OCI-LY7 (cell line): ENCODE results near the gene PPTC7. TPM values are rescaled to one million over a fixed set of nuclear protein-coding genes. Genes with fewer than 3 reads are reported as not detected.

Source experiments
- BruUV-seq: library from RNA; stranded (reverse); fragments of 400-500 nt; replicated peaks from 2 replicates; lab custom pipeline; 2021; lab: Mats Ljungman, UMichigan
- CTCF ChIA-PET: fragments of 300-600 bp; sonication (Branson Sonifier 250); formaldehyde crosslinking; loops from one replicate; lab custom pipeline; 2022; ENCODE audit warnings: antibody characterized with exemption; ENCODE audit not compliant: unreplicated experiment; lab: Charles Lee
- POLR2A ChIA-PET: fragments of 300-600 bp; sonication (Branson Sonifier 250); formaldehyde crosslinking; loops from one replicate; lab custom pipeline; 2022; ENCODE audit warnings: antibody characterized with exemption; lab: Charles Lee
- DNase-seq: peaks from one replicate; pipeline ENCODE4 v3.0.0-alpha.2; 2015; ENCODE audit warnings: low spot score
- H2AFZ ChIP-seq: fragments of 200-600 bp; sonication (generic), shearing (Covaris generic); 2 replicates; pipeline ENCODE4 v1.6.1; 2014; ENCODE audit warnings: mild to moderate bottlenecking, antibody characterized with exemption, low read length, moderate library complexity
- H3K27ac ChIP-seq: fragments of 200-600 bp; sonication (generic); 2 replicates; pipeline ENCODE4 v1.5.1; 2014; ENCODE audit warnings: mixed run types, low read depth, mild to moderate bottlenecking, moderate library complexity, low read length, inconsistent platforms; ENCODE audit not compliant: poor library complexity, severe bottlenecking
- H3K36me3 ChIP-seq: fragments of 200-600 bp; sonication (generic); 2 replicates; pipeline ENCODE4 v1.6.1; 2014; ENCODE audit warnings: mild to moderate bottlenecking, antibody characterized with exemption, low read length, moderate library complexity, mixed read lengths; ENCODE audit not compliant: insufficient read depth
- H3K4me1 ChIP-seq: fragments of 200-600 bp; sonication (generic); 2 replicates; pipeline ENCODE4 v1.5.1; 2014; ENCODE audit warnings: mild to moderate bottlenecking, low read length; ENCODE audit not compliant: insufficient read depth, poor library complexity, severe bottlenecking
- H3K4me2 ChIP-seq: fragments of 200-600 bp; sonication (generic); 2 replicates; pipeline ENCODE4 v1.6.1; 2014; ENCODE audit warnings: mild to moderate bottlenecking, low read length
- H3K4me3 ChIP-seq: fragments of 200-600 bp; sonication (generic); 2 replicates; pipeline ENCODE4 v1.5.1; 2014; ENCODE audit warnings: mild to moderate bottlenecking, low read depth, low read length; ENCODE audit not compliant: poor library complexity, severe bottlenecking
- H3K79me2 ChIP-seq: fragments of 200-600 bp; sonication (generic); 2 replicates; pipeline ENCODE4 v1.6.1; 2016; ENCODE audit warnings: low read depth, mild to moderate bottlenecking, low read length, moderate library complexity, mixed read lengths; ENCODE audit not compliant: insufficient read depth
- H3K9me2 ChIP-seq: fragments of 200-600 bp; sonication (generic); 2 replicates; pipeline ENCODE4 v1.6.1; 2016; ENCODE audit warnings: mild to moderate bottlenecking, low read length, mixed read lengths; ENCODE audit not compliant: insufficient read depth
- H3K9me3 ChIP-seq: fragments of 200-600 bp; sonication (generic); 2 replicates; pipeline ENCODE4 v1.6.1; 2014; ENCODE audit warnings: mild to moderate bottlenecking, mixed run types, low read length, mixed read lengths
- H4K20me1 ChIP-seq: fragments of 200-600 bp; sonication (generic); 2 replicates; pipeline ENCODE4 v1.6.1; 2014; ENCODE audit warnings: mild to moderate bottlenecking, antibody characterized with exemption, low read length, moderate library complexity, mixed read lengths; ENCODE audit not compliant: insufficient read depth
- EZH2phosphoT487 ChIP-seq: fragments of 200-600 bp; sonication (generic); IDR thresholded peaks from 2 replicates; pipeline ENCODE4 v1.6.1; 2018; ENCODE audit warnings: low read depth, borderline replicate concordance, mild to moderate bottlenecking, mixed run types, antibody characterized with exemption, low read length, moderate library complexity, mixed read lengths
- intact Hi-C: fragments of 100-400 bp; cut with micrococcal nuclease; formaldehyde crosslinking; loops from one replicate; pipeline ENCODE4 v1.10.0; 2022; ENCODE audit not compliant: unreplicated experiment
- total RNA-seq, 2 experiments: library from RNA; depleted of rRNA in 1 of 2; stranded (reverse); fragments of >200 nt in 1 of 2; shearing (Covaris generic) in 1 of 2; gene quantifications; 2 replicates each; pipeline ENCODE4 v1.2.3, GENCODE V29; 2014 to 2022
- TF ChIP-seq, protein P1 (sequence below): fragments of 200-600 bp; sonication (generic); conservative IDR thresholded peaks from 2 replicates; pipeline ENCODE4 v1.5.1; 2014; ENCODE audit warnings: mild to moderate bottlenecking, antibody characterized with exemption, low read length, moderate library complexity, mixed read lengths

The PPTC7 gene
- total RNA-seq, 2 experiments from 2014 or later: 11.4 to 29.7 TPM

DNA sequence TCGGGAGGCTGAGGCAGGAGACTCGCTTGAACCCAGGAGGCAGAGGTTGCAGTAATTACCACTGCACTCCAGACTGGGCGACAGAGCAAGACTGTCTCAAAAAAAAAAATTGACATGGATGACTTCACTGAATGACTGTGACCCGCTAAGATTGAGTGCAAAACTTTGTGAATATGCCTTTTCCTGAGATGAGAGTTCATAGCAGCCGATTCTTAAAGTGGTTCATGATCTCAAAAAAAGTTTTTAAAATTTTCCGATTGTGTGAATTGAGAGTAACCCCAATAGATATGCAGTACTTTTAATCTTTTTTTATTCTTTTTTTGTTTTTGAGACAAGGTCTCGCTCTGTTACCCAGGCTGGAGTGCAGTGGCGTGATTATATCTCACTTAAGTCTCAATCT is 32.1 kb upstream of the PPTC7 start:
- Histone ChIP-seq H2AFZ (peak overlapping the region; percentile 88; the same call in 1 of the 2 replicates), H3K4me3 (peak overlapping the region; percentile 73), H3K9me3 (no peaks in the 10 kb centered on the region), H3K27ac (peak overlapping the region; percentile 4), H4K20me1 (no peaks in the 10 kb centered on the region), H3K79me2 (no peaks in the 10 kb centered on the region), H3K4me2 (peak overlapping the region; percentile 92), H3K36me3 (no peaks in the 10 kb centered on the region), H3K9me2 (no peaks in the 10 kb centered on the region), H3K4me1 (peaks cover 58% of the 10 kb centered on the region)
- BruUV-seq: no TSS peak
- intact Hi-C loops: no loop called here
- POLR2A ChIA-PET: interaction anchor here (0.6 to 3.2 kb wide), 10 partner anchors 10 to 1981 kb away, joined by 3 to 20 read pairs (median 4); partner anchors contain the start of gene SELPLG
- TF ChIP-seq EZH2phosphoT487: no peak
- TF ChIP-seq, protein P1, sequence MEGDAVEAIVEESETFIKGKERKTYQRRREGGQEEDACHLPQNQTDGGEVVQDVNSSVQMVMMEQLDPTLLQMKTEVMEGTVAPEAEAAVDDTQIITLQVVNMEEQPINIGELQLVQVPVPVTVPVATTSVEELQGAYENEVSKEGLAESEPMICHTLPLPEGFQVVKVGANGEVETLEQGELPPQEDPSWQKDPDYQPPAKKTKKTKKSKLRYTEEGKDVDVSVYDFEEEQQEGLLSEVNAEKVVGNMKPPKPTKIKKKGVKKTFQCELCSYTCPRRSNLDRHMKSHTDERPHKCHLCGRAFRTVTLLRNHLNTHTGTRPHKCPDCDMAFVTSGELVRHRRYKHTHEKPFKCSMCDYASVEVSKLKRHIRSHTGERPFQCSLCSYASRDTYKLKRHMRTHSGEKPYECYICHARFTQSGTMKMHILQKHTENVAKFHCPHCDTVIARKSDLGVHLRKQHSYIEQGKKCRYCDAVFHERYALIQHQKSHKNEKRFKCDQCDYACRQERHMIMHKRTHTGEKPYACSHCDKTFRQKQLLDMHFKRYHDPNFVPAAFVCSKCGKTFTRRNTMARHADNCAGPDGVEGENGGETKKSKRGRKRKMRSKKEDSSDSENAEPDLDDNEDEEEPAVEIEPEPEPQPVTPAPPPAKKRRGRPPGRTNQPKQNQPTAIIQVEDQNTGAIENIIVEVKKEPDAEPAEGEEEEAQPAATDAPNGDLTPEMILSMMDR: no peak
- no peak for DNase-seq
- CTCF ChIA-PET: no interaction called here

DNA sequence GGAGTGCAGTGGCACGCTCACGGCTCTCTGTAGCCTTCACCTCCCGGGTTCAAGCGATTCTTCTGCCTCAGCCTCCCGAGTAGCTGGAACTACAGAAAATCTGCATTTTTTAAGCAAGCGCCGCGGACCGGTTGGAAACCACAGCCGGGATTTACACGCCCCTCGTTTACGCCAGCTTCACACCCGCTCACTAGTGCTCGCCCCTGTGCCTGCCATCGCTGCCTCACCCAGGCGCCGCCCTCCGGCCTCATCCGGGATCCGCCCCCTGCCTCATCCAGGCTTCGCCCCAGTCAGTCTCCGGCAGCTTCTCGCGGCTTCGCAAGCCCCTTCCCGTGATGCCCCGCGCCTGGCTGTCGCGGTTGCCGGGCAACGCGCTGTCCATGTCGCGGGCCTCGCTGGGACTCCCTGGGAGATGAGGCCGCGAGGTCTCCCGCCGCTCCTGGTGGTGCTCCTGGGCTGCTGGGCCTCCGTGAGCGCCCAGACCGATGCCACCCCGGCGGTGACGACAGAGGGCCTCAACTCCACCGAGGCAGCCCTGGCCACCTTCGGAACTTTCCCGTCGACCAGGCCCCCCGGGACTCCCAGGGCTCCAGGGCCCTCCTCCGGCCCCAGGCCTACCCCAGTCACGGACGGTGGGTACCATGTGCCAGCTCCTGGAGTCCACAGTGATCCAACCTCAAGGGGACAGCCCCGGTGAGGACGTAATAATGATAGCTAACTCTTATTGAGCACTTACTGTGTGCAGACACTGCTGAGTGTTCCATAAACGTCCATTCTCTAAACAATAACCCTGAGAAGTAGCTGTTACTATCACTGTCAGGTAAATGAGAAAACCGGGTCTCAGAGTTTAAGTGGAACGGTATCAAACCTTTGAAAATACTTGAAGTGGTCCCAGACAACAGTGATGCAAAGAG is 30.9 kb upstream of the PPTC7 start, which contains the start of gene TCTN1:
Gene TCTN1 (plus strand): TSS at position 359 of the 914 bp plus-strand sequence. CDS start 54 bp downstream, at position 413.
- intact Hi-C loops: no loop called here
- POLR2A ChIA-PET: interaction anchor here (0.7 to 3.2 kb wide), 14 partner anchors 8 to 148 kb away, joined by 3 to 20 read pairs (median 4); partner anchors contain the start of gene FAM216A

More for the DNA sequence above, 30.9 kb upstream of the PPTC7 start, which contains the start of gene TCTN1:
- CTCF ChIA-PET: interaction anchor here (0.6 to 1.0 kb wide), 2 partner anchors 18 to 56 kb away, joined by 3 to 4 read pairs; no protein-coding TSS in a partner anchor
- Histone ChIP-seq H4K20me1 (no peaks in the 10 kb centered on the region), H3K9me2 (no peaks in the 10 kb centered on the region), H3K4me1 (peaks cover 58% of the 10 kb centered on the region), H3K79me2 (no peaks in the 10 kb centered on the region), H3K4me2 (peak within 1 kb of the TSS; percentile 92), H2AFZ (peak within 1 kb of the TSS; percentile 88), H3K27ac (peak within 1 kb of the TSS; percentile 20), H3K4me3 (peak within 1 kb of the TSS; percentile 73), H3K36me3 (no peaks in the 10 kb centered on the region), H3K9me3 (no peaks in the 10 kb centered on the region)
- TF ChIP-seq EZH2phosphoT487: no peak
- TF ChIP-seq, protein P1: no peak
- peak; percentile 95 for DNase-seq
- BruUV-seq: no TSS peak
